WI38 (cell line): ENCODE data around the gene RIT2.

Experiments
- H3K4me3 ChIP-seq: 2 replicates; pipeline ENCODE4 v1.5.1; 2011; ENCODE audit warnings: low read depth, mild to moderate bottlenecking, control low read depth, low read length
- CTCF ChIP-seq: IDR thresholded peaks from 2 replicates; pipeline ENCODE4 v1.5.1; 2012; ENCODE audit warnings: low read depth, mild to moderate bottlenecking, control low read depth, low read length

The RIT2 gene

GRCh38 chr18:43067570-43067969, 47.9 kb downstream of the RIT2 start:
- H3K4me3 ChIP-seq = no peak overlapping the region
- no peak for TF ChIP-seq CTCF

- TF ChIP-seq CTCF = no peak
- no peak overlapping the region for H3K4me3 ChIP-seq
Observed at GRCh38 chr18:43061816-43062215, 53.7 kb downstream of the RIT2 start.

- H3K4me3 ChIP-seq = no peak overlapping the region
- TF ChIP-seq CTCF = no peak
Observed at GRCh38 chr18:43061318-43061717, 54.2 kb downstream of the RIT2 start.

GRCh38 chr18:43060020-43060419, 55.5 kb downstream of the RIT2 start:
- H3K4me3 ChIP-seq = no peak overlapping the region
- TF ChIP-seq CTCF = no peak

- no peak for TF ChIP-seq CTCF
- H3K4me3 ChIP-seq = no peak overlapping the region
Observed at GRCh38 chr18:43054815-43055519, 60.5 kb downstream of the RIT2 start.

GRCh38 chr18:43049021-43049420, 66.5 kb downstream of the RIT2 start:
- TF ChIP-seq CTCF = no peak
- H3K4me3 ChIP-seq = no peak overlapping the region

- TF ChIP-seq CTCF = no peak
- no peak overlapping the region for H3K4me3 ChIP-seq
Observed at GRCh38 chr18:43046322-43046721, 69.2 kb downstream of the RIT2 start.
